ENCODE data around the gene TMEM8B. TPM values are rescaled to one million over a fixed set of nuclear protein-coding genes. Genes with fewer than 3 reads are reported as not detected.

TMEM8B gene
- polyA plus RNA-seq, 1 of the 3 experiments (the other 2 are of a cell fraction) = 5.8 TPM

DNA sequence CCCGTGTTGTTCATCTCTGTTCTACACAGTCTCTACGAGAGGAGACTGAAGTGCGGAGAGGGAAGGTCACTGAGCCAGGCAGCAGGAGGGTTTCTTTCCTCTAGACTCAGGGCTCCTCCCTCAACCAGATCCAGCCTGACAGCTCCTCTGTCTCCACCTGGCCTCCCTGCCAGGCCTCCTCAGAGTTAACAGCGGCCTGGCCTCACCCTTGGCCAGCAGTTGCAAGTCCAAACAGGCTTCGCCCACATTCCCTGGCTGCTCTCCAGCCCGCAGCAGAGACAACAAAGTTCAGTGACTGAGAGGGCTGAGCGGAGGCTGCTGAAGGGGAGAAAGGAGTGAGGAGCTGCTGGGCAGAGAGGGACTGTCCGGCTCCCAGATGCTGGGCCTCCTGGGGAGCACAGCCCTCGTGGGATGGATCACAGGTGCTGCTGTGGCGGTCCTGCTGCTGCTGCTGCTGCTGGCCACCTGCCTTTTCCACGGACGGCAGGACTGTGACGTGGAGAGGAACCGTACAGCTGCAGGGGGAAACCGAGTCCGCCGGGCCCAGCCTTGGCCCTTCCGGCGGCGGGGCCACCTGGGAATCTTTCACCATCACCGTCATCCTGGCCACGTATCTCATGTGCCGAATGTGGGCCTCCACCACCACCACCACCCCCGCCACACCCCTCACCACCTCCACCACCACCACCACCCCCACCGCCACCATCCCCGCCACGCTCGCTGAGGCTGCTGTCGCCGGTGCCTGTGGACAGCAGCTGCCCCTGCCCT is 77.1 kb downstream of the TMEM8B start, which contains the start of gene HRCT1 (continued):
- TF ChIP-seq, protein P1, sequence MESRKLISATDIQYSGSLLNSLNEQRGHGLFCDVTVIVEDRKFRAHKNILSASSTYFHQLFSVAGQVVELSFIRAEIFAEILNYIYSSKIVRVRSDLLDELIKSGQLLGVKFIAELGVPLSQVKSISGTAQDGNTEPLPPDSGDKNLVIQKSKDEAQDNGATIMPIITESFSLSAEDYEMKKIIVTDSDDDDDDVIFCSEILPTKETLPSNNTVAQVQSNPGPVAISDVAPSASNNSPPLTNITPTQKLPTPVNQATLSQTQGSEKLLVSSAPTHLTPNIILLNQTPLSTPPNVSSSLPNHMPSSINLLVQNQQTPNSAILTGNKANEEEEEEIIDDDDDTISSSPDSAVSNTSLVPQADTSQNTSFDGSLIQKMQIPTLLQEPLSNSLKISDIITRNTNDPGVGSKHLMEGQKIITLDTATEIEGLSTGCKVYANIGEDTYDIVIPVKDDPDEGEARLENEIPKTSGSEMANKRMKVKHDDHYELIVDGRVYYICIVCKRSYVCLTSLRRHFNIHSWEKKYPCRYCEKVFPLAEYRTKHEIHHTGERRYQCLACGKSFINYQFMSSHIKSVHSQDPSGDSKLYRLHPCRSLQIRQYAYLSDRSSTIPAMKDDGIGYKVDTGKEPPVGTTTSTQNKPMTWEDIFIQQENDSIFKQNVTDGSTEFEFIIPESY (IDR thresholded peaks at IDR 0.05; ENCODE audit: borderline replicate concordance, low read depth) = no peak
- TF ChIP-seq ELF1 (IDR thresholded peaks at IDR 0.05) (no peak), PBX3 (IDR thresholded peaks at IDR 0.05) (peak; percentile 80), TCF12 (IDR thresholded peaks at IDR 0.05) (peak; percentile 88), FOSL2 (IDR thresholded peaks at IDR 0.05; ENCODE audit: borderline replicate concordance, low read depth) (peak; percentile 13; the same call in 1 of the 2 replicates), RXRA (IDR thresholded peaks at IDR 0.05; ENCODE audit: borderline replicate concordance, low read depth) (peak; percentile 65; the same call in 1 of the 2 replicates), MEF2A (IDR thresholded peaks at IDR 0.05; ENCODE audit: borderline replicate concordance, low read depth) (no peak), SMC3 (IDR thresholded peaks at IDR 0.05; ENCODE audit: low read depth, low read length) (no peak; the same call in 1 of the 2 replicates), FOXM1 (IDR thresholded peaks at IDR 0.05; ENCODE audit: low read depth) (no peak), POLR2AphosphoS5 (IDR thresholded peaks at IDR 0.05; ENCODE audit: low read depth, low read length) (peak; percentile 66), TAF1 (IDR thresholded peaks at IDR 0.05; ENCODE audit: borderline replicate concordance, low read depth, low read length) (no peak), USF1 (IDR thresholded peaks at IDR 0.05; ENCODE audit: borderline replicate concordance, low read depth) (no peak), TEAD4 (IDR thresholded peaks at IDR 0.05; ENCODE audit: borderline replicate concordance, insufficient read depth) (peak; percentile 88), NRF1 (IDR thresholded peaks at IDR 0.05; ENCODE audit: low read depth, low read length) (no peak)
- TF ChIP-seq, protein P2, sequence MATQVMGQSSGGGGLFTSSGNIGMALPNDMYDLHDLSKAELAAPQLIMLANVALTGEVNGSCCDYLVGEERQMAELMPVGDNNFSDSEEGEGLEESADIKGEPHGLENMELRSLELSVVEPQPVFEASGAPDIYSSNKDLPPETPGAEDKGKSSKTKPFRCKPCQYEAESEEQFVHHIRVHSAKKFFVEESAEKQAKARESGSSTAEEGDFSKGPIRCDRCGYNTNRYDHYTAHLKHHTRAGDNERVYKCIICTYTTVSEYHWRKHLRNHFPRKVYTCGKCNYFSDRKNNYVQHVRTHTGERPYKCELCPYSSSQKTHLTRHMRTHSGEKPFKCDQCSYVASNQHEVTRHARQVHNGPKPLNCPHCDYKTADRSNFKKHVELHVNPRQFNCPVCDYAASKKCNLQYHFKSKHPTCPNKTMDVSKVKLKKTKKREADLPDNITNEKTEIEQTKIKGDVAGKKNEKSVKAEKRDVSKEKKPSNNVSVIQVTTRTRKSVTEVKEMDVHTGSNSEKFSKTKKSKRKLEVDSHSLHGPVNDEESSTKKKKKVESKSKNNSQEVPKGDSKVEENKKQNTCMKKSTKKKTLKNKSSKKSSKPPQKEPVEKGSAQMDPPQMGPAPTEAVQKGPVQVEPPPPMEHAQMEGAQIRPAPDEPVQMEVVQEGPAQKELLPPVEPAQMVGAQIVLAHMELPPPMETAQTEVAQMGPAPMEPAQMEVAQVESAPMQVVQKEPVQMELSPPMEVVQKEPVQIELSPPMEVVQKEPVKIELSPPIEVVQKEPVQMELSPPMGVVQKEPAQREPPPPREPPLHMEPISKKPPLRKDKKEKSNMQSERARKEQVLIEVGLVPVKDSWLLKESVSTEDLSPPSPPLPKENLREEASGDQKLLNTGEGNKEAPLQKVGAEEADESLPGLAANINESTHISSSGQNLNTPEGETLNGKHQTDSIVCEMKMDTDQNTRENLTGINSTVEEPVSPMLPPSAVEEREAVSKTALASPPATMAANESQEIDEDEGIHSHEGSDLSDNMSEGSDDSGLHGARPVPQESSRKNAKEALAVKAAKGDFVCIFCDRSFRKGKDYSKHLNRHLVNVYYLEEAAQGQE (IDR thresholded peaks at IDR 0.05; ENCODE audit: low read depth, low read length) = peak; percentile 64

Data from SK-N-SH (cell line).